Heart left ventricle (tissue), 13 donors: ENCODE measurements around the gene POU6F2.

Experiments
- CTCF ChIP-seq, 12 donors: fragments of 200-600 bp; sonication (generic) in 4 of 12; IDR thresholded peaks; one replicate each; pipeline versions ENCODE4 v1.5.0 to v1.8.0; 2018 to 2022; ENCODE audit warnings: antibody characterized with exemption in 12 of 12, mild to moderate bottlenecking in 5 of 12
- POLR2A ChIP-seq, 2 donors: fragments of 450-650 bp; IDR thresholded peaks; one replicate each; pipeline ENCODE4 v1.6.1; 2017; ENCODE audit warnings: antibody characterized with exemption in 2 of 2, mild to moderate bottlenecking in 2 of 2, moderate library complexity in 2 of 2
- donor health status: ischemic (EF 13 %, LVEDD 7.1; RV severe dilation, severe dysfunction).
- donor health status: DM: no; HTN: yes; CAD: no.
- donor health status: DM: no; HTN: no; CAD: no.
- donor health status: ischemic (EF 25% LVEDD 6.9; RV normal size, moderate dysfunction).
- donor health status: ischemic (EF 25% LVEDD 5.7; RV mildly dilated, moderate dysfunction).
- donor health status: ischemic (EF 35%, LVEDD 5.7; RV mildly dilated, moderate dysfunction).
- donor health status: nonischemic (EF 11% LVEDD 7.7; RV severe dilation, severe dysfunction).
- donor health status: DM: yes; HTN: yes; CAD: no.
- donor health status: PGD.
- donor health status: ischemic (EF 29% LVEDD 5.4; RV normal size, mild dysfunction).
- donor health status: nonischemic (EF 23%, LVEDD 6.1; RV moderate dilation, normal function).

GRCh38 chr7:39270018-39270417 lies 292.3 kb downstream of the POU6F2 start:
- no peak for TF ChIP-seq CTCF (IDR thresholded peaks at IDR 0.05)
- no peak for TF ChIP-seq POLR2A (IDR thresholded peaks at IDR 0.05)
